Suprapubic skin (tissue), 3 donors: ENCODE measurements around the gene HOXD12.

Source experiments
- CTCF ChIP-seq, 2 donors: fragments of 200-600 bp in 1 of 2; fragments of 450-650 bp in 1 of 2; sonication (generic) in 1 of 2; IDR thresholded peaks; one replicate each; pipeline ENCODE4 v1.5.1; 2016 to 2019; ENCODE audit warnings: antibody characterized with exemption in 2 of 2, mild to moderate bottlenecking in 1 of 2, moderate library complexity in 1 of 2
- POLR2AphosphoS5 ChIP-seq, 3 donors: sonication (generic); formaldehyde crosslinking; IDR thresholded peaks; one replicate each; pipeline ENCODE4 v1.6.1; 2017; ENCODE audit warnings: antibody characterized with exemption in 3 of 3

GRCh38 chr2:176122683-176123410, 23.3 kb downstream of the HOXD12 start, which contains the start of gene HOXD9:
- no peak for TF ChIP-seq CTCF (IDR thresholded peaks at IDR 0.05)
- TF ChIP-seq POLR2AphosphoS5 (IDR thresholded peaks at IDR 0.05), result no peak
